K562 (cell line): ENCODE results near the gene OR8B12.

Experiments
- ATF3 ChIP-seq, 2 experiments: fragments of 450-650 bp in 1 of 2; sonication (generic) in 1 of 2; formaldehyde crosslinking in 1 of 2; IDR thresholded peaks in 1 of 2; conservative IDR thresholded peaks in 1 of 2; 2 replicates each; pipeline versions ENCODE4 v1.6.1 to v1.8.1; 2016 to 2023; ENCODE audit warnings: mild to moderate bottlenecking in 2 of 2, moderate library complexity in 2 of 2, inconsistent platforms in 1 of 2, missing genetic modification reagents in 1 of 2
- DIDO1 ChIP-seq: fragments of 450-650 bp; IDR thresholded peaks from 2 replicates; pipeline ENCODE4 v1.6.1; 2016; ENCODE audit warnings: low read depth, missing biosample characterization, missing genetic modification characterization
- GATAD2A ChIP-seq: fragments of 450-650 bp; IDR thresholded peaks from 2 replicates; pipeline ENCODE4 v1.6.1; 2017
- HDGF ChIP-seq: fragments of 450-650 bp; IDR thresholded peaks from 2 replicates; pipeline ENCODE4 v1.6.1; 2016
- HNRNPUL1 ChIP-seq: fragments of 200-400 bp; formaldehyde crosslinking; IDR thresholded peaks from 2 replicates; pipeline ENCODE4 v1.6.1; 2017; ENCODE audit warnings: low read length
- MED1 ChIP-seq: sonication (generic); formaldehyde crosslinking; IDR thresholded peaks from 2 replicates; pipeline ENCODE4 v1.8.1; 2023; ENCODE audit warnings: missing genetic modification reagents, borderline replicate concordance
- MTA2 ChIP-seq: fragments of 450-650 bp; IDR thresholded peaks from 2 replicates; pipeline ENCODE4 v1.6.1; 2016; ENCODE audit warnings: low read depth
- STAT6 ChIP-seq: sonication (generic); formaldehyde crosslinking; IDR thresholded peaks from 2 replicates; pipeline ENCODE4 v1.8.1; 2023; ENCODE audit warnings: mild to moderate bottlenecking, missing genetic modification reagents
- ZFP36 ChIP-seq: fragments of 150-350 bp; IDR thresholded peaks from 2 replicates; pipeline ENCODE4 v1.6.1; 2018; ENCODE audit warnings: low read length, low read depth; ENCODE audit not compliant: partially characterized antibody
- ZNF197 ChIP-seq: fragments of 200-800 bp; sonication (Bioruptor generic); IDR thresholded peaks from 2 replicates; pipeline ENCODE4 v1.6.1; 2016; ENCODE audit warnings: low read depth, missing genetic modification characterization, missing compliant biosample characterization
- ZNF232 ChIP-seq: sonication (generic); formaldehyde crosslinking; IDR thresholded peaks from 2 replicates; pipeline ENCODE4 v1.8.0; 2022; ENCODE audit warnings: mild to moderate bottlenecking, missing genetic modification reagents
- TF ChIP-seq, protein P1 (sequence below), 2 experiments: fragments of 450-650 bp; formaldehyde crosslinking in 1 of 2; IDR thresholded peaks; 2 replicates each; pipeline versions ENCODE4 v1.4.0 to v1.6.1; 2014 to 2020; ENCODE audit warnings: mild to moderate bottlenecking in 2 of 2, borderline replicate concordance in 1 of 2, low read depth in 1 of 2
- TF ChIP-seq, protein P2 (sequence below): fragments of 250-450 bp; sonication (Bioruptor Pico); IDR thresholded peaks from 2 replicates; pipeline ENCODE4 v1.5.0; 2020; ENCODE audit warnings: mild to moderate bottlenecking, borderline replicate concordance
- TF ChIP-seq, protein P3 (sequence below), 3 experiments: IDR thresholded peaks in 2 of 3; conservative IDR thresholded peaks in 1 of 3; 2 replicates each; pipeline ENCODE4 v1.5.1; 2011 to 2012; ENCODE audit warnings: low read length in 3 of 3, mild to moderate bottlenecking in 3 of 3, control low read depth in 2 of 3, improper control_type of control experiment in 1 of 3, inconsistent platforms in 1 of 3, low read depth in 1 of 3, mixed read lengths in 1 of 3, moderate library complexity in 1 of 3; ENCODE audit not compliant: insufficient read depth in 2 of 3

- TF ChIP-seq, protein P1, sequence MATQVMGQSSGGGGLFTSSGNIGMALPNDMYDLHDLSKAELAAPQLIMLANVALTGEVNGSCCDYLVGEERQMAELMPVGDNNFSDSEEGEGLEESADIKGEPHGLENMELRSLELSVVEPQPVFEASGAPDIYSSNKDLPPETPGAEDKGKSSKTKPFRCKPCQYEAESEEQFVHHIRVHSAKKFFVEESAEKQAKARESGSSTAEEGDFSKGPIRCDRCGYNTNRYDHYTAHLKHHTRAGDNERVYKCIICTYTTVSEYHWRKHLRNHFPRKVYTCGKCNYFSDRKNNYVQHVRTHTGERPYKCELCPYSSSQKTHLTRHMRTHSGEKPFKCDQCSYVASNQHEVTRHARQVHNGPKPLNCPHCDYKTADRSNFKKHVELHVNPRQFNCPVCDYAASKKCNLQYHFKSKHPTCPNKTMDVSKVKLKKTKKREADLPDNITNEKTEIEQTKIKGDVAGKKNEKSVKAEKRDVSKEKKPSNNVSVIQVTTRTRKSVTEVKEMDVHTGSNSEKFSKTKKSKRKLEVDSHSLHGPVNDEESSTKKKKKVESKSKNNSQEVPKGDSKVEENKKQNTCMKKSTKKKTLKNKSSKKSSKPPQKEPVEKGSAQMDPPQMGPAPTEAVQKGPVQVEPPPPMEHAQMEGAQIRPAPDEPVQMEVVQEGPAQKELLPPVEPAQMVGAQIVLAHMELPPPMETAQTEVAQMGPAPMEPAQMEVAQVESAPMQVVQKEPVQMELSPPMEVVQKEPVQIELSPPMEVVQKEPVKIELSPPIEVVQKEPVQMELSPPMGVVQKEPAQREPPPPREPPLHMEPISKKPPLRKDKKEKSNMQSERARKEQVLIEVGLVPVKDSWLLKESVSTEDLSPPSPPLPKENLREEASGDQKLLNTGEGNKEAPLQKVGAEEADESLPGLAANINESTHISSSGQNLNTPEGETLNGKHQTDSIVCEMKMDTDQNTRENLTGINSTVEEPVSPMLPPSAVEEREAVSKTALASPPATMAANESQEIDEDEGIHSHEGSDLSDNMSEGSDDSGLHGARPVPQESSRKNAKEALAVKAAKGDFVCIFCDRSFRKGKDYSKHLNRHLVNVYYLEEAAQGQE (IDR thresholded peaks at IDR 0.05; ENCODE audit: borderline replicate concordance) = no peak
- TF ChIP-seq, protein P1 (CRISPR knock-in tag; IDR thresholded peaks at IDR 0.05; ENCODE audit: low read depth) = no peak
- TF ChIP-seq HNRNPUL1 (no peak), ZFP36 (no peak), ATF3 (IDR thresholded peaks at IDR 0.05) (no peak), ATF3 (CRISPR knock-in tag; conservative IDR thresholded peaks at IDR 0.05) (no peak), ZNF197 (CRISPR knock-in tag) (no peak), MED1 (no peak), DIDO1 (tag) (no peak), MTA2 (no peak), ZNF232 (no peak), GATAD2A (no peak), STAT6 (CRISPR knock-in tag) (no peak), HDGF (no peak)
- TF ChIP-seq, protein P2, sequence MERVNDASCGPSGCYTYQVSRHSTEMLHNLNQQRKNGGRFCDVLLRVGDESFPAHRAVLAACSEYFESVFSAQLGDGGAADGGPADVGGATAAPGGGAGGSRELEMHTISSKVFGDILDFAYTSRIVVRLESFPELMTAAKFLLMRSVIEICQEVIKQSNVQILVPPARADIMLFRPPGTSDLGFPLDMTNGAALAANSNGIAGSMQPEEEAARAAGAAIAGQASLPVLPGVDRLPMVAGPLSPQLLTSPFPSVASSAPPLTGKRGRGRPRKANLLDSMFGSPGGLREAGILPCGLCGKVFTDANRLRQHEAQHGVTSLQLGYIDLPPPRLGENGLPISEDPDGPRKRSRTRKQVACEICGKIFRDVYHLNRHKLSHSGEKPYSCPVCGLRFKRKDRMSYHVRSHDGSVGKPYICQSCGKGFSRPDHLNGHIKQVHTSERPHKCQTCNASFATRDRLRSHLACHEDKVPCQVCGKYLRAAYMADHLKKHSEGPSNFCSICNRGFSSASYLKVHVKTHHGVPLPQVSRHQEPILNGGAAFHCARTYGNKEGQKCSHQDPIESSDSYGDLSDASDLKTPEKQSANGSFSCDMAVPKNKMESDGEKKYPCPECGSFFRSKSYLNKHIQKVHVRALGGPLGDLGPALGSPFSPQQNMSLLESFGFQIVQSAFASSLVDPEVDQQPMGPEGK (CRISPR knock-in tag) = no peak
- TF ChIP-seq, protein P3, sequence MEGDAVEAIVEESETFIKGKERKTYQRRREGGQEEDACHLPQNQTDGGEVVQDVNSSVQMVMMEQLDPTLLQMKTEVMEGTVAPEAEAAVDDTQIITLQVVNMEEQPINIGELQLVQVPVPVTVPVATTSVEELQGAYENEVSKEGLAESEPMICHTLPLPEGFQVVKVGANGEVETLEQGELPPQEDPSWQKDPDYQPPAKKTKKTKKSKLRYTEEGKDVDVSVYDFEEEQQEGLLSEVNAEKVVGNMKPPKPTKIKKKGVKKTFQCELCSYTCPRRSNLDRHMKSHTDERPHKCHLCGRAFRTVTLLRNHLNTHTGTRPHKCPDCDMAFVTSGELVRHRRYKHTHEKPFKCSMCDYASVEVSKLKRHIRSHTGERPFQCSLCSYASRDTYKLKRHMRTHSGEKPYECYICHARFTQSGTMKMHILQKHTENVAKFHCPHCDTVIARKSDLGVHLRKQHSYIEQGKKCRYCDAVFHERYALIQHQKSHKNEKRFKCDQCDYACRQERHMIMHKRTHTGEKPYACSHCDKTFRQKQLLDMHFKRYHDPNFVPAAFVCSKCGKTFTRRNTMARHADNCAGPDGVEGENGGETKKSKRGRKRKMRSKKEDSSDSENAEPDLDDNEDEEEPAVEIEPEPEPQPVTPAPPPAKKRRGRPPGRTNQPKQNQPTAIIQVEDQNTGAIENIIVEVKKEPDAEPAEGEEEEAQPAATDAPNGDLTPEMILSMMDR (IDR thresholded peaks at IDR 0.05 in 2 of 3, conservative IDR thresholded peaks at IDR 0.05 in 1 of 3; ENCODE audit: insufficient read depth in 2 of 3, low read depth in 1 of 3, low read length in 3 of 3) = no peak
These were observed 5.4 kb downstream of the OR8B12 start for GRCh38 chr11:124538019-124538418.
